ENCODE results near the gene COQ10A. TPM values are rescaled to one million over a fixed set of nuclear protein-coding genes. Genes with fewer than 3 reads are reported as not detected.

COQ10A gene
- total and polyA plus RNA-seq, 2 of the 8 experiments (the other 6 are each of a cell fraction or from before 2014, with no cell fraction given) = 21.8 to 42.9 TPM

- 0 out of 2 replicates have a peak, but pooled peaks have one; percentile 8 for TF ChIP-seq NRF1 (IDR thresholded peaks at IDR 0.05; ENCODE audit: low read depth, low read length)
- TF ChIP-seq SP1 (IDR thresholded peaks at IDR 0.05; ENCODE audit: low read depth, low read length) = peak; percentile 64; the same call in 1 of the 2 replicates
- TF ChIP-seq GABPA (IDR thresholded peaks at IDR 0.05; ENCODE audit: borderline replicate concordance, insufficient read depth, low read length) = 0 out of 2 replicates have a peak, but pooled peaks have one; percentile 64
- TF ChIP-seq MAFK (IDR thresholded peaks at IDR 0.05; ENCODE audit: low read depth, low read length) = no peak
- TF ChIP-seq KDM4A (IDR thresholded peaks at IDR 0.05; ENCODE audit: low read depth, low read length, severe bottlenecking) = peak; percentile 40
- no peak for TF ChIP-seq EZH2 (IDR thresholded peaks at IDR 0.05; ENCODE audit: low read depth, low read length, severe bottlenecking)
- no peak for TF ChIP-seq RAD21 (IDR thresholded peaks at IDR 0.05 in 1 of 2, conservative IDR thresholded peaks at IDR 0.05 in 1 of 2; ENCODE audit: low read depth in 2 of 2, low read length in 2 of 2)
- no peak for TF ChIP-seq BACH1 (IDR thresholded peaks at IDR 0.05; ENCODE audit: low read length)
- no peak for TF ChIP-seq JUN (IDR thresholded peaks at IDR 0.05; ENCODE audit: low read depth, low read length)
- no peak for TF ChIP-seq SIRT6 (IDR thresholded peaks at IDR 0.05; ENCODE audit: low read length)
- peak; percentile 70 for TF ChIP-seq SAP30 (IDR thresholded peaks at IDR 0.05; ENCODE audit: insufficient read depth, insufficient replicate concordance, low read length)
Measured at GRCh38 chr12:56221757-56222530, 44.8 kb upstream of the COQ10A start, which contains the start of gene RNF41 (continued).
